CD4-positive, alpha-beta T cell treated with Interleukin-6 for 4 hours (primary cell): ENCODE measurements around the gene FCN1.

Source experiments
- DNase-seq: peaks from one replicate; pipeline ENCODE4 v3.0.0-alpha.2; 2020; ENCODE audit warnings: mixed read lengths

Gene FCN1

DNA sequence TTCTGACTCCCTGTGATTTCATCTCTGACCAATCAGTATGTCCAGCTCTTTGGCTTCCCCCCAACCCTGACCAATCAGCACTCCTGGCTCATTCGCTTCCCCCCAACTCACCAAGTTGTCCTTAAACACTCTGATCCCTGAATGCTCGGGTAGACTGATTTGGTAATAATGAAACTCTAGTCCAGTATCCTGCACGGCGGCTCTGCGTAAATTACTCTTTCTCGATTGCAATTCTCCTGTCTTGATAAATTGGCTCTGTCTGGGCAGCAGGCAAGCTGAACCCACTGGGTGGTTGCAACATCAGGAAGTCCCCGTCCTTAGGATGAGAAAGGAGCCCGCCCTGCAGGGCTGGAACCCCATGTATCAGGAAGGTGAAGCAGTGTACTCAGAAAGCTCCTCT, 26.7 kb downstream of the FCN1 start:
- DNase-seq = no peak

GRCh38 chr9:134890155-134890495, 27.6 kb downstream of the FCN1 start:
- DNase-seq = no peak

DNA sequence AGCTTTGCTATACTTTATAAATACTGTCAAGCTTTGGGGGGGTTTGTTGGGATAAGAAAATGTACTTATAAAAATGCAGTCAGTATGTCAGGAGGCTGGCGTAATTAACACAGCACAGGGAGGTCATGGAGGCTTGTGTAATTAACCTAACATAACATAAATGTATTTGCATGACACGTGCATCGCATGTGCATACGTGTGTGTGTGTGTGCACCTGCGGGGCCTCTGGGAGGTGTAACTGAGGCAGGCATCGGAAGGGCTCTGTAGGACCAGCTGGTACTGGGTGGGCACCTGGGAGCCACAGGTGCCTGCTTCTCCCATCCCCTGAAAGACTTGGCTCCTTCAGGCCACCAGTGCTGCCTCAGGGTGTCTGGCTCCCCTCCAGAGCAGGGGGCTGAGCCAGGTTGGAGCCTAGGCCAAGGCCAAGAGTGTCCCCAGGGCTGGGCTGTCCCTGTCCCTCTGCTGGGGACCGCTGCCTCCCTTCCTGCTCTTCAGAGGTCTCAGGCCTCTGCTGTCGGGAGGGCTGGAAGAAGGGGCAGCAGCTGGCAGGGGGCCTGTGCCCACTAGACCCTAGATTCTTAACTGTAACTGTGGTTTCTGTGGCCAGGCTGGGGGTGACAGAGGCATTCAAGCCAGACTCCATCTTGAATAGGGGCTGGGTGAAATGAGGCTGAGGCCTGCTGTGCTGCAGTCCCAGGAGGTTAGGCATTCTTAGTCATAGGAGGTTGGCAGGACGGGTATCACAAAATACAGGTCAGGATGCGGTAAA, 28.1 kb downstream of the FCN1 start:
- no peak for DNase-seq

DNA sequence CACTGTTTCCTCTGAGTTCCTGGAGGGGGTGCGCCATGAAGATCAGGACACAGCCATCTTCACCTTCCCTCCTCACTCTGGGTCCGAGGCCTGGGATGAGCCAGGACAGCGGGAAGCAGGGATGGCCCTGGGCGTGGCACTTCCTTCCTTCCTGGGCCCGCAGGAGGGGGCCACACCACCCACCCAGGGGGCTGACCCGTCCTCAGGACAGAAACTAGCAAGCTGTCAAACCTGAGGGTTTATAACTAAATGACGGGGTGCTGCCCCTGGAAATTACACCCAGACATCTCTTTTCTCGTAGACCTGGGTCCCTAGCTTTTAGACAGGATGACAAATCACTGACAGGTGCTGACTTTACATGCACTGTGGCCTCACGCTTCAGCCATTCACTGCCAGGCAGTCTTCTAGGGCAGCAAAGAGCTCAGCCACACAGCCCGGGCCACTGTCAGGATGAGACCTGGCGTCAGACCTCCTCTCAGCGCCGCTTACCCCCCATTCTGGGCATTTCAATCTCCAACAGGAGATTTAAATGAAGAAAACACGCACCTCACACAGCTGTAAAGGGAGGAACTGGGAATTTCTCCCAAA, 29.0 kb downstream of the FCN1 start:
- DNase-seq = no peak

DNA sequence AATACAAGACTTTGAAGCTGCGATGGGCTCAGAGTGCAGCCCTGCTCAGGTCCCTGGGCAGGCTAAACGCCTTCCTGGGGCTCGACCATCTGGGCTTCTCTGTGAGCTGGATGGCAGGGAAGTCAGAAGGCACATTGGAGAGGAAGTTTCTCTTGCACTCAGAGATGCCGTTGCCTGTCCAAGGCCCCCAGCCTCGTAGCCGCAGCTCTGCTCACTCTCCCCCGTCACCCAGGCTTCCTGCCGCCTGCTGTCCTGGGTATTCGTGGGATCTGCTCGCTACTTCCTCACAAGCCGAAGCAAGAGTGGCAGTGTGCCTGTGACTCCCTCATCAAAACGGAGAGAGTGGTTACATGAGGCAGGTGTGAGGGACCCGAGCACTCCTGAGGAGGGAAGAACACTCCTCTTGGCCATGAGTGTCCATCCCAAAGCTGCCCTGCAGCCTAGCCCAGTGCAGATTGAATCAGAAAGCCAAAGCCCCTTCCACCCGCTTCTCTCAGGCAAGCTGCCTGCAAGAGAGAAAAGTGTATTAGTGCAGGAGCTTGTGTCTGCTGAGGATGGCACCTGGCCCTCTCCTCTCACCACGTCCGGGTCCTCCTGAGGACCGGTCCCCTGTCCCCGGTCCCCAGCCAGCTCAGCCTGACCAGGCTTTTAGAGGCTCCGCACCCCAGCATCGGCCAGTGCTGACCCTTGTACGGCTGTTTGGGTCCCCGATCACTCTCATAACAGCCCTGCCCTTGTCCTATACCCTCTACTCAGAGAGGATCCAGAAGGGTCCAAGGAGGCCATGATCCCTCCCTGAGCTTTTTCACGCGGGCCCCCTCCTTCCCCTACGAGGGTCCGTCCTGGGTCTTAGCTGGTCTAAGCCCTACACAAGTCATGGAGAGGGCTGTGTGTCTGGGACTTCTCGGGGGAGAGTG, 29.8 kb downstream of the FCN1 start:
- DNase-seq = no peak

GRCh38 chr9:134887219-134887618, 30.5 kb downstream of the FCN1 start:
- DNase-seq = no peak

GRCh38 chr9:134886413-134886913, 31.2 kb downstream of the FCN1 start:
- DNase-seq = no peak

GRCh38 chr9:134885679-134886412, 31.9 kb downstream of the FCN1 start:
- no peak for DNase-seq

- DNase-seq = no peak
Measured at GRCh38 chr9:134885001-134885678, 32.6 kb downstream of the FCN1 start.

DNA sequence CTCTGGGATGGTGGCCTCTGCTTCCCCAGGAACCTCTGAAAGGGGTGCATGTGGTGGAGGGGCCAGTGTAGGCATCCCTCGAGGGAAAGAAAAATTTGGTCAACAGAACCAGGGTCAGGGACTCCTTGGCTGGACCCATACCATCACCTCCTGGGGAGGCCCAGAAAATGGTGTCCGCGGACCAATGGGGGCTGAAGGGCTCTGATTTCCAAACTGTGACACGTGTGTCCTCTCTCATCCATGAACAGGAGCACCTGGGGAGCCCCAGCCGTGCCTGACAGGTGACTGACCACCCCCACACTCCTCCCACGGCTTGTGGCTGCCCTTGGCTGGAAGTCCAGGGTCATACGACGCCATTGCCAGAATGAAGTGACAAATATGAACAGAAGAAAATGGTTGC, 33.2 kb downstream of the FCN1 start:
- DNase-seq = no peak

GRCh38 chr9:134883040-134883782, 34.5 kb downstream of the FCN1 start:
- no peak for DNase-seq

GRCh38 chr9:134882204-134882785, 35.4 kb downstream of the FCN1 start:
- DNase-seq = no peak

- DNase-seq = no peak
Measured at GRCh38 chr9:134881313-134881670, 36.4 kb downstream of the FCN1 start.

DNA sequence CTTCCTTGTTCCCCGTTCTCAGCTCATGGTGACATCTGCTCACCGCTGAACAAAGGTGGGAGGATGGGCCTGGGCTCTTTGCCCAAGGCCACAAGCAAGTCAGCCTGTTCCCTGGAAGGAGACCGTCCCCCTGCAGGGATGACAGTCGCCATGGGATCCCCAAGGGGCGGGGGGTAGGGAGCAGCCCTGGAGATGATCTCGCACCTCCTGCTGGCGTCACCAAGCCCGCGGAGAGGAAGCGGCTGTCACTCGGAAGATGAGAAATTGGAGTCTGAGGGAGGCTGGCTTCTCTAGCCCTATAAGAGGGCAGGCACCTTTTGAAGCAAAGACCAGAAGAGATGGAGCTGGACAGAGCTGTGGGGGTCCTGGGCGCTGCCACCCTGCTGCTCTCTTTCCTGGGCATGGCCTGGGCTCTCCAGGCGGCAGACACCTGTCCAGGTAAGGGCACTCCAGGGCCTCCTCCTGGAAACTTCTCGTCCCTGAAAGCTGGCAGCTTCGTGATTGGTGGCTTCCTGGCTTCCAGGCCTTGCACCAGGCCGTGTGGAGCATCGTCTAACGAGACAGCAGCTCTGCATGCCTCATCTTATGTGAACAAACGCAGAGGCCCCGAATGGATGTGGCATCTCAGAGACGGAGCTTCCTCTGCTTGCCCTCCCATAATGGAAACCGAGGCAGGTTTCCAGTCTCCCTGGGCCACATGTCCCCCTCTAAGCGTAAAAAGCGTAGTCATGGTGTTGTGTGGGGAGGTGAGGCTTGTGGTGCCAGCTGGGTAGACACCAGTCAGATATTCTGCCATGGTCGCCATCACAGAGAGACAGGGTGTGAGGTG, 37.0 kb downstream of the FCN1 start, which contains the start of gene FCN2:
FCN2 (plus strand) TSS at position 327 of the 829 bp plus-strand sequence; CDS start at position 339, 12 bp downstream.
- DNase-seq = no peak

- no peak for DNase-seq
Measured at GRCh38 chr9:134879664-134880483, 37.8 kb downstream of the FCN1 start.

DNA sequence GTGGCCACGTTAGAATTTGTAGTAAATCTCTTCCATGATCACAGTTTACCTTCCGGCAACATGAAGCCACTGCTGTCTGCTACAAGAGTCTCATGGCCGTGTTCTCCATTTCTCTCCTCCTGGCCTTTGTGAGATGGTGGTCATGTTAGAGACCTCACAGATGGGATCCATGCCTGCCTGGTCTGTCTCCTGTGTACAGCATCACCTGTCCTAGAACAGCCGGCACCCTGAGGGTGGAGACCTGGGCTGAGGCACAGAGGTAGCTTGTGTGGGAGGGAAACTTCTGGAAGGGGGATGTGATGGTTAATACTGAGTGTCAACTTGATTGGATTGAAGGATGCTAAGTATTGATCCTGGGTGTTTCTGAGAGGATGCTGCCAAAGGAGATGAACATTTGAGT, 40.2 kb downstream of the FCN1 start:
- DNase-seq = no peak

GRCh38 chr9:134875371-134875770, 42.3 kb downstream of the FCN1 start:
- DNase-seq = no peak

GRCh38 chr9:134872482-134873231, 45.1 kb downstream of the FCN1 start:
- no peak for DNase-seq
